Erythroblast (primary cell): ENCODE data around the gene CAMSAP1.
A peak's percentile ranks its signal among the peaks of the same experiment; 100 is the strongest.

Experiments
- DNase-seq, 2 experiments: peaks; one replicate each; lab custom pipeline; 2025; lab: John Stamatoyannopoulos, UW
- GATA1 ChIP-seq: IDR thresholded peaks from 2 replicates; pipeline ENCODE4 v1.6.1; 2011; ENCODE audit warnings: low read depth, mild to moderate bottlenecking, control low read depth, low read length, moderate library complexity
- POLR2A ChIP-seq: IDR thresholded peaks from 2 replicates; pipeline ENCODE4 v1.6.1; 2011; ENCODE audit warnings: mild to moderate bottlenecking, low read length

Gene CAMSAP1

GRCh38 chr9:135883410-135884089 lies 23.8 kb downstream of the CAMSAP1 start:
- peak; percentile 69 to 72 for DNase-seq
- no peak for TF ChIP-seq GATA1
- TF ChIP-seq POLR2A, result no peak

- no peak for TF ChIP-seq POLR2A
- no peak for DNase-seq
These were observed 25.3 kb downstream of the CAMSAP1 start for GRCh38 chr9:135882011-135882410.

GRCh38 chr9:135880438-135880837 lies 26.9 kb downstream of the CAMSAP1 start:
- TF ChIP-seq GATA1 (no peak), POLR2A (no peak)
- no peak for DNase-seq

DNA sequence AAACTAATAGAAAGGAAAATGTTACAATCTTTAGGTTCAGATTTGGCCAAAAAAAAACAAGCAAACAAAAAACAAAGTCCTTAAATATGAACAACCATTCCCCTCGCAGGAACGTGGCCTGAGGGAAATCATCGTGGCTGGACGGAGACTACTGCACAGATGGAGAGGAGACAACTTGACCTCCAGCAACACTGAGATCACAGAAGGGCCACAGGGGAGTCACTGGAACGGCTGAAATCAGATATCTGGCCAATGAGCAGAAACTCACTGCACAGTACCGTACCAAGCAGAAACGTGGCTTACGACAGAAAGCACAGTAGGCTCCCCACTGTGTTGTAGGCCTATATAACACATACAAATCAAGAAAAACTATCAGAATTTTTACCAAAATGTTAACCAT lies 27.7 kb downstream of the CAMSAP1 start:
- DNase-seq, result no peak
- no peak for TF ChIP-seq POLR2A
- no peak for TF ChIP-seq GATA1

GRCh38 chr9:135879237-135879601 lies 28.1 kb downstream of the CAMSAP1 start:
- TF ChIP-seq GATA1 (no peak), POLR2A (no peak)
- DNase-seq, result no peak

GRCh38 chr9:135878528-135879236 lies 28.7 kb downstream of the CAMSAP1 start:
- no peak for DNase-seq

DNA sequence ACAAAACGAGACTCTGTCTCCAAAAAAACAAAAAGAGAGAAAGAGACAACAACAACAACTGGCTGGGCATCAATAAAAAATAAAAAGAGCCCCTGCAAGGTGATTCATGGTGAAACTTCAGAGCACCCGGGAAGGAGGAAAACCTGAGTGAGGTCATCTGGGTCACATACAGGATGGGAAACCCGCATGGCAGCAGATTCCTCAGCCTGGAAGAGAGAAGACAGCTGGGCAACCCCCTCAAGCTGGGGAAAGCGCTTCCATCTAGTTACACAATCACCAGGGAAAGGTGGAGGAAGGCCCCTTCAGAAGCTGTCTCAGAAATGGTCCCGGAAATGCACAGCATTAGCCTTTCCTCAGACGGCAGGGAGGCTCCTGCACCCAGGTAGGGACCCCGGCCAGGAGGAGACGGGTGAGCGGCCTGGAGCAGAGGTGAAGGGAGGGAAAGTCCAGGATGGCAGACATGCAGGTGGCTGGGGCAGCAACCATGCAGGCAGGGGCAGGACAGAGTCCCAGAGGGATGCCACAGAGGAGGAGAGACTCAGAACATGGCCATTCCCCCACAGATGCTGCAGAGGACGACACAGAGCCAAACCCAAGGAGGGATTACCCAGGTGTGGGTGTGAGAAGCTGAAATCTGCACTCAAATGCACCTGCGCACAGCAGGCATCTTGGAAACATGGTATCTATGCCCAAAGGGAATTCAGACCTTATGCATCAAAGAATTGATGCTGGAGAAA lies 29.4 kb downstream of the CAMSAP1 start:
- DNase-seq, result no peak
- TF ChIP-seq POLR2A (no peak), GATA1 (no peak)

More at GRCh38 chr9:135878528-135879236, 28.7 kb downstream of the CAMSAP1 start:
- TF ChIP-seq GATA1 (no peak), POLR2A (no peak)

GRCh38 chr9:135876936-135877335 lies 30.4 kb downstream of the CAMSAP1 start:
- no peak for DNase-seq
- no peak for TF ChIP-seq POLR2A
- no peak for TF ChIP-seq GATA1

DNA sequence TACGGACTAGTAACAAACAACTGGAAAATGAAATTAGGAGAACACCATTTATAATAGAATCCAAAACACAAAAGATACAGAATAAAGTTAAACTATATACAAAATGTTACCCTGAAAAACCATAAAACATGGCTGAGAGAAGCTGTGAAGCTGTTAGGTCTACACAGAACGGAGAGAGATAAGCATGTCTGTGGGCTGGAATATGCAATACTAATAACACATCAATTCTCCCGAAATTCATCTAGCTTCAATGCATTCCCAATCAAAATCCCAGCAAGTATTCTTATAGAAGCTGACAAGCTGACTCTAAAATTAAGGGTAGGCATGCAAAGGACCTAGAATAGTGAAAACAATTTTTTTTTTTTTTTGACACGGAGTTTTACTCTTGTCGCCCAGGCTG lies 32.5 kb downstream of the CAMSAP1 start:
- DNase-seq, result no peak
- TF ChIP-seq POLR2A (no peak), GATA1 (no peak)

GRCh38 chr9:135869909-135870308 lies 37.4 kb downstream of the CAMSAP1 start:
- TF ChIP-seq GATA1, result no peak
- TF ChIP-seq POLR2A, result no peak
- no peak for DNase-seq

DNA sequence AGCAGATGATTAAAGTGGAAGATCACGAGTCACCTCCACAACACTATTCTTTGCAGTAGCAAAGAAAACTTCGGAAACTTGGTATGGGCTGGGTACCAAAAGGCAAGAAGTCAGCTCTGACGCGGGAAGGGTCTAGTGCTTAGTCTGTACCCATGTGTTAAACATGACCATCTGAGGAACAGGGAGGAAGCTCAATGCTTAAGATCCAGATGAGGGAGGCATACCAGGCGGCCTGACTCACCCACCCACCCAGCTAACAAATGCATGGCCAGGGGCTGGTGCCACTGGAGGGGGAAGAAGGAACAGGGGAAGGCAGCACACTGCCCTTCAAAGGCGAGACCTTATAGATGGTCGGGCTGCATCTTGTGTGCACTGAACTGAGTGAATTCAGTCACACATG lies 41.8 kb downstream of the CAMSAP1 start:
- TF ChIP-seq GATA1 (no peak), POLR2A (no peak)
- no peak for DNase-seq

DNA sequence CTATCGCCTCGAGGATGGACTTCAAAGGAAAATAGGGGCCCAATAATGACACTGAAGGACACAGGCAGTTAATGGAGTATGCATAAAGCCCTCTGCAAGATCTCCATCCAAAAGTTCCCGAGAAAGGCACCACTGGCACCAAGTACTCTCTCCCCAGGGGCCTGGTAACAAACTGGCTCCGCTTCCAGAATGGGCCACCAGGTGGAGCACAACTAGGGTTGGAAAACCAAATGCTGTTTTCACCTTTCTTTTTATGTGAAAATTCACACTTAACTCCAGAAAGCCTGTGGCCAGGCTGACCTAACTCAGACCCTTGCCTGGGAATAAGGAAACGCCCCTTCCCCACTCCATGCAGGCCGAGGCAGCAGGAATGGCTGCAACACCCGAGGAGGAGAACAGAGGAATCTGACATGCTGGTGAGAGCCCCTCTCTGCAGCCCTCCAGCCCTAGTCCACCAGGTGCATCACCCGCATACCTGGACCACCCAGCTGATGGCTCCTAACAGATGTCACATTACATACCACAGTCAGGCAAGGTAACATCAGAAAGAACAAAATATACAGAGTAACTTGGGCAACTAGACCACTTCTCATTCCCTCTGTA lies 42.8 kb downstream of the CAMSAP1 start:
- TF ChIP-seq GATA1 (no peak), POLR2A (no peak)
- DNase-seq, result peak; percentile 52 to 78

GRCh38 chr9:135862809-135863208 lies 44.5 kb downstream of the CAMSAP1 start:
- no peak for DNase-seq

More at GRCh38 chr9:135862809-135863208, 44.5 kb downstream of the CAMSAP1 start:
- TF ChIP-seq POLR2A (no peak), GATA1 (no peak)
